Esophagus muscularis mucosa (tissue), 3 donors: ENCODE results near the gene ADA.

Experiments used
- POLR2AphosphoS5 ChIP-seq, 2 donors: sonication (generic); formaldehyde crosslinking; IDR thresholded peaks; one replicate each; pipeline ENCODE4 v1.6.1; 2017; ENCODE audit warnings: antibody characterized with exemption in 2 of 2
- TF ChIP-seq, protein P1 (sequence below), 3 experiments: fragments of 200-600 bp in 2 of 3; fragments of 450-650 bp in 1 of 3; sonication (generic) in 2 of 3; IDR thresholded peaks; one replicate each; pipeline ENCODE4 v1.5.1; 2017 to 2019; ENCODE audit warnings: antibody characterized with exemption in 3 of 3, mild to moderate bottlenecking in 2 of 3, moderate library complexity in 1 of 3

GRCh38 chr20:44690781-44691423 lies 39.4 kb upstream of the ADA start:
- TF ChIP-seq, protein P1, sequence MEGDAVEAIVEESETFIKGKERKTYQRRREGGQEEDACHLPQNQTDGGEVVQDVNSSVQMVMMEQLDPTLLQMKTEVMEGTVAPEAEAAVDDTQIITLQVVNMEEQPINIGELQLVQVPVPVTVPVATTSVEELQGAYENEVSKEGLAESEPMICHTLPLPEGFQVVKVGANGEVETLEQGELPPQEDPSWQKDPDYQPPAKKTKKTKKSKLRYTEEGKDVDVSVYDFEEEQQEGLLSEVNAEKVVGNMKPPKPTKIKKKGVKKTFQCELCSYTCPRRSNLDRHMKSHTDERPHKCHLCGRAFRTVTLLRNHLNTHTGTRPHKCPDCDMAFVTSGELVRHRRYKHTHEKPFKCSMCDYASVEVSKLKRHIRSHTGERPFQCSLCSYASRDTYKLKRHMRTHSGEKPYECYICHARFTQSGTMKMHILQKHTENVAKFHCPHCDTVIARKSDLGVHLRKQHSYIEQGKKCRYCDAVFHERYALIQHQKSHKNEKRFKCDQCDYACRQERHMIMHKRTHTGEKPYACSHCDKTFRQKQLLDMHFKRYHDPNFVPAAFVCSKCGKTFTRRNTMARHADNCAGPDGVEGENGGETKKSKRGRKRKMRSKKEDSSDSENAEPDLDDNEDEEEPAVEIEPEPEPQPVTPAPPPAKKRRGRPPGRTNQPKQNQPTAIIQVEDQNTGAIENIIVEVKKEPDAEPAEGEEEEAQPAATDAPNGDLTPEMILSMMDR (IDR thresholded peaks at IDR 0.05), result no peak
- TF ChIP-seq POLR2AphosphoS5 (IDR thresholded peaks at IDR 0.05), result no peak
